Neural cell (in vitro differentiated cells): ENCODE data around the gene HIF1A.

ENCODE experiments used
- EP300 ChIP-seq: fragments of 450-650 bp; conservative IDR thresholded peaks from 2 replicates; pipeline ENCODE4 v1.6.1; 2014; ENCODE audit warnings: antibody characterized with exemption, mild to moderate bottlenecking, moderate library complexity; ENCODE audit not compliant: poor library complexity, severe bottlenecking
- EZH2 ChIP-seq: fragments of 200-600, 300-800 bp; shearing (Covaris generic), sonication (generic); IDR thresholded peaks from 2 replicates; pipeline ENCODE4 v1.6.1; 2014; ENCODE audit warnings: antibody characterized with exemption, low read length, borderline replicate concordance, mild to moderate bottlenecking; ENCODE audit not compliant: insufficient read depth, poor library complexity, severe bottlenecking
- POLR2AphosphoS5 ChIP-seq: IDR thresholded peaks from 2 replicates; pipeline ENCODE4 v1.6.1; 2012
- SMC3 ChIP-seq: fragments of 450-650 bp; conservative IDR thresholded peaks from 2 replicates; pipeline ENCODE4 v1.6.1; 2014; ENCODE audit warnings: antibody characterized with exemption, mild to moderate bottlenecking, moderate library complexity; ENCODE audit not compliant: poor library complexity
- TAF1 ChIP-seq: IDR thresholded peaks from 2 replicates; pipeline ENCODE4 v1.6.1; 2012; ENCODE audit warnings: low read depth
- TF ChIP-seq, protein P1 (sequence below): fragments of 450-650 bp; IDR thresholded peaks from 2 replicates; pipeline ENCODE4 v1.5.1; 2014; ENCODE audit warnings: antibody characterized with exemption, mild to moderate bottlenecking, moderate library complexity; ENCODE audit not compliant: poor library complexity, severe bottlenecking
- TF ChIP-seq, protein P2 (sequence below): IDR thresholded peaks from 2 replicates; pipeline ENCODE4 v1.6.1; 2012; ENCODE audit warnings: borderline replicate concordance

DNA sequence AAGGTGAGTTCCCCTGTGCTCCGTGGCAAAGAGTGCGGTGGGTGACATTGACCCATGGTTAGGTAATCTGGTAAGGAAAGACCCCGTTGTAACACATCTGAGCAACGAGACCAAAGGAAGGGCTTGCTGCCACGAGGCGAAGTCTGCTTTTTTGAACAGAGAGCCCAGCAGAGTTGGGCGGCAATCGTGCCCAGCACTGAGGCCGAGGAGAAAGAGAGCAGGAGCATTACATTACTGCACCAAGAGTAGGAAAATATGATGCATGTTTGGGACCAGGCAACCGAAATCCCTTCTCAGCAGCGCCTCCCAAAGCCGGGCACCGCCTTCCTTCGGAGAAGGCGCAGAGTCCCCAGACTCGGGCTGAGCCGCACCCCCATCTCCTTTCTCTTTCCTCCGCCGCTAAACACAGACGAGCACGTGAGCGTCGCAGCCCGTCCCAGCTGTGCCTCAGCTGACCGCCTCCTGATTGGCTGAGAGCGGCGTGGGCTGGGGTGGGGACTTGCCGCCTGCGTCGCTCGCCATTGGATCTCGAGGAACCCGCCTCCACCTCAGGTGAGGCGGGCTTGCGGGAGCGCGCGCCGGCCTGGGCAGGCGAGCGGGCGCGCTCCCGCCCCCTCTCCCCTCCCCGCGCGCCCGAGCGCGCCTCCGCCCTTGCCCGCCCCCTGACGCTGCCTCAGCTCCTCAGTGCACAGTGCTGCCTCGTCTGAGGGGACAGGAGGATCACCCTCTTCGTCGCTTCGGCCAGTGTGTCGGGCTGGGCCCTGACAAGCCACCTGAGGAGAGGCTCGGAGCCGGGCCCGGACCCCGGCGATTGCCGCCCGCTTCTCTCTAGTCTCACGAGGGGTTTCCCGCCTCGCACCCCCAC lies at the start of gene HIF1A:
- TF ChIP-seq POLR2AphosphoS5 (peak; percentile 95), EP300 (no peak), EZH2 (no peak), TAF1 (peak; percentile 66), SMC3 (no peak)
- TF ChIP-seq, protein P1, sequence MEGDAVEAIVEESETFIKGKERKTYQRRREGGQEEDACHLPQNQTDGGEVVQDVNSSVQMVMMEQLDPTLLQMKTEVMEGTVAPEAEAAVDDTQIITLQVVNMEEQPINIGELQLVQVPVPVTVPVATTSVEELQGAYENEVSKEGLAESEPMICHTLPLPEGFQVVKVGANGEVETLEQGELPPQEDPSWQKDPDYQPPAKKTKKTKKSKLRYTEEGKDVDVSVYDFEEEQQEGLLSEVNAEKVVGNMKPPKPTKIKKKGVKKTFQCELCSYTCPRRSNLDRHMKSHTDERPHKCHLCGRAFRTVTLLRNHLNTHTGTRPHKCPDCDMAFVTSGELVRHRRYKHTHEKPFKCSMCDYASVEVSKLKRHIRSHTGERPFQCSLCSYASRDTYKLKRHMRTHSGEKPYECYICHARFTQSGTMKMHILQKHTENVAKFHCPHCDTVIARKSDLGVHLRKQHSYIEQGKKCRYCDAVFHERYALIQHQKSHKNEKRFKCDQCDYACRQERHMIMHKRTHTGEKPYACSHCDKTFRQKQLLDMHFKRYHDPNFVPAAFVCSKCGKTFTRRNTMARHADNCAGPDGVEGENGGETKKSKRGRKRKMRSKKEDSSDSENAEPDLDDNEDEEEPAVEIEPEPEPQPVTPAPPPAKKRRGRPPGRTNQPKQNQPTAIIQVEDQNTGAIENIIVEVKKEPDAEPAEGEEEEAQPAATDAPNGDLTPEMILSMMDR = no peak
- TF ChIP-seq, protein P2, sequence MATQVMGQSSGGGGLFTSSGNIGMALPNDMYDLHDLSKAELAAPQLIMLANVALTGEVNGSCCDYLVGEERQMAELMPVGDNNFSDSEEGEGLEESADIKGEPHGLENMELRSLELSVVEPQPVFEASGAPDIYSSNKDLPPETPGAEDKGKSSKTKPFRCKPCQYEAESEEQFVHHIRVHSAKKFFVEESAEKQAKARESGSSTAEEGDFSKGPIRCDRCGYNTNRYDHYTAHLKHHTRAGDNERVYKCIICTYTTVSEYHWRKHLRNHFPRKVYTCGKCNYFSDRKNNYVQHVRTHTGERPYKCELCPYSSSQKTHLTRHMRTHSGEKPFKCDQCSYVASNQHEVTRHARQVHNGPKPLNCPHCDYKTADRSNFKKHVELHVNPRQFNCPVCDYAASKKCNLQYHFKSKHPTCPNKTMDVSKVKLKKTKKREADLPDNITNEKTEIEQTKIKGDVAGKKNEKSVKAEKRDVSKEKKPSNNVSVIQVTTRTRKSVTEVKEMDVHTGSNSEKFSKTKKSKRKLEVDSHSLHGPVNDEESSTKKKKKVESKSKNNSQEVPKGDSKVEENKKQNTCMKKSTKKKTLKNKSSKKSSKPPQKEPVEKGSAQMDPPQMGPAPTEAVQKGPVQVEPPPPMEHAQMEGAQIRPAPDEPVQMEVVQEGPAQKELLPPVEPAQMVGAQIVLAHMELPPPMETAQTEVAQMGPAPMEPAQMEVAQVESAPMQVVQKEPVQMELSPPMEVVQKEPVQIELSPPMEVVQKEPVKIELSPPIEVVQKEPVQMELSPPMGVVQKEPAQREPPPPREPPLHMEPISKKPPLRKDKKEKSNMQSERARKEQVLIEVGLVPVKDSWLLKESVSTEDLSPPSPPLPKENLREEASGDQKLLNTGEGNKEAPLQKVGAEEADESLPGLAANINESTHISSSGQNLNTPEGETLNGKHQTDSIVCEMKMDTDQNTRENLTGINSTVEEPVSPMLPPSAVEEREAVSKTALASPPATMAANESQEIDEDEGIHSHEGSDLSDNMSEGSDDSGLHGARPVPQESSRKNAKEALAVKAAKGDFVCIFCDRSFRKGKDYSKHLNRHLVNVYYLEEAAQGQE = peak; percentile 71
